AG04450 (cell line): Measurements from ENCODE around the gene LSM3. TPM values are rescaled to one million over a fixed set of nuclear protein-coding genes. Genes with fewer than 3 reads are reported as not detected.
"Not testable (repeated sequence)": the region's sequence is repeated elsewhere in the genome, so short reads cannot be mapped to it uniquely, and the experiment has no call there.

Experiments used
- CTCF ChIA-PET: fragments of 300-600, 350-600 bp; formaldehyde crosslinking; extraction: SDS; loops from one replicate; lab custom pipeline; 2022; ENCODE audit warnings: antibody characterized with exemption, inconsistent platforms; lab: Charles Lee
- POLR2A ChIA-PET: fragments of 350-600 bp; formaldehyde crosslinking; extraction: SDS; loops from one replicate; lab custom pipeline; 2021; ENCODE audit warnings: antibody characterized with exemption, inconsistent platforms; lab: Yijun Ruan, JAX
- DNase-seq: peaks from one replicate; pipeline ENCODE4 v3.0.0-alpha.2; 2011; ENCODE audit warnings: low read depth, low spot score
- H3K27ac ChIP-seq: one replicate; pipeline ENCODE4 v1.5.1; 2012; ENCODE audit warnings: low read depth, low read length, control low read depth
- H3K27me3 ChIP-seq: one replicate; pipeline ENCODE4 v1.6.0; 2012; ENCODE audit warnings: low read length; ENCODE audit not compliant: control insufficient read depth, insufficient read depth
- H3K4me3 ChIP-seq: 2 replicates; pipeline ENCODE4 v1.5.1; 2011; ENCODE audit warnings: mild to moderate bottlenecking, low read depth, low read length, control low read depth
- H3K9me3 ChIP-seq: 2 replicates; pipeline ENCODE4 v1.5.1; 2012; ENCODE audit warnings: low read length; ENCODE audit not compliant: control insufficient read depth, insufficient read depth
- polyA plus RNA-seq: library from polyadenylated mRNA; depleted of rRNA; stranded (reverse); fragments of >200 nt; gene quantifications from 2 replicates; pipeline ENCODE4 v1.2.3, GENCODE V29; 2011
- TF ChIP-seq, protein P1 (sequence below): IDR thresholded peaks from 2 replicates; pipeline ENCODE4 v1.5.1; 2011; ENCODE audit warnings: low read depth, low read length, control low read depth, inconsistent platforms

Gene LSM3
- polyA plus RNA-seq, 1 experiment, result 11.9 TPM

DNA sequence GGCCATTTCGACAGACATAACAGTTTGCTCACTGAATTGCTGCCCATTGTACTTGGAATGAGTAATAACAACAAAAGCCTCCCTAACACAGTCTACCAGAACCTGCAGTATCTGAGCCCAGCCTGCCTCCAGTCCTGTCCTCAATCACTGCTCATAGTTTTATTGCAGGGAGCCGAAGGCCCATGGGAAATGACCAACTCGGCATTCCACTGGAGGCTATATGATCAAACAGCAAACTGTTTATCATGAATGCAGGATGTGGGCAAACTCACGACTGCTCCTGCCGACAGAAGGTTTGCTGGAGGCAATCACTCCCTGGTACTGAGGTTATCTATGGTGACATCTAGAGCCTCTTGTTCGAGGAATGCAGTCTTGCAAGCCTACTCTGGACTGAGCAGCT is 46.3 kb downstream of the LSM3 start:
- CTCF ChIA-PET, result interaction anchor here (0.7 to 1.1 kb wide), 2 partner anchors 175 to 284 kb away, joined by 3 to 4 read pairs; no protein-coding TSS in a partner anchor
- no peak overlapping the region for H3K27ac ChIP-seq
- H3K4me3 ChIP-seq, result no peak overlapping the region
- H3K9me3 ChIP-seq, result no peaks in the 10 kb centered on the region
- no peak for DNase-seq
- POLR2A ChIA-PET, result no interaction called here
- H3K27me3 ChIP-seq, result no peaks in the 10 kb centered on the region
- TF ChIP-seq, protein P1, sequence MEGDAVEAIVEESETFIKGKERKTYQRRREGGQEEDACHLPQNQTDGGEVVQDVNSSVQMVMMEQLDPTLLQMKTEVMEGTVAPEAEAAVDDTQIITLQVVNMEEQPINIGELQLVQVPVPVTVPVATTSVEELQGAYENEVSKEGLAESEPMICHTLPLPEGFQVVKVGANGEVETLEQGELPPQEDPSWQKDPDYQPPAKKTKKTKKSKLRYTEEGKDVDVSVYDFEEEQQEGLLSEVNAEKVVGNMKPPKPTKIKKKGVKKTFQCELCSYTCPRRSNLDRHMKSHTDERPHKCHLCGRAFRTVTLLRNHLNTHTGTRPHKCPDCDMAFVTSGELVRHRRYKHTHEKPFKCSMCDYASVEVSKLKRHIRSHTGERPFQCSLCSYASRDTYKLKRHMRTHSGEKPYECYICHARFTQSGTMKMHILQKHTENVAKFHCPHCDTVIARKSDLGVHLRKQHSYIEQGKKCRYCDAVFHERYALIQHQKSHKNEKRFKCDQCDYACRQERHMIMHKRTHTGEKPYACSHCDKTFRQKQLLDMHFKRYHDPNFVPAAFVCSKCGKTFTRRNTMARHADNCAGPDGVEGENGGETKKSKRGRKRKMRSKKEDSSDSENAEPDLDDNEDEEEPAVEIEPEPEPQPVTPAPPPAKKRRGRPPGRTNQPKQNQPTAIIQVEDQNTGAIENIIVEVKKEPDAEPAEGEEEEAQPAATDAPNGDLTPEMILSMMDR, result no peak

DNA sequence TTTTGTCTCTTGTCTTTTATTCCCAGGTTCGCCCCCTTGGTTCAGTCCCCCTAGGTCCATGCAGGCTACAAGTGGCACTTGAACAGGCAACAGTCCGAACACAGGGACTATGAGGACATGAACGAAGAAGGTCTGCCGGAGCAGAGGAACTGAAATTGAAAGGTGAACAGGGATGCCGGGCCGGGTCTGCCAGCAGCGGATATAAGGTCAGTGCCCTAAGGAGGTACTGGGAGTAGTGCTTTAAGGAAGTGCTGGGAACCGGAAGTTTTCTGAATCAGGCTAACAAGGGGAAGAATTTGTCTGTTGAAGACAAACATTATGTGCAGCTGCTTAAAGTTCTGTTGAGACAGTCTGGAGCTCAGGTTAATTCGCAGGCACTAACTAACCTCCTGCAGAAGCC is 46.8 kb downstream of the LSM3 start:
- H3K9me3 ChIP-seq, result no peaks in the 10 kb centered on the region
- TF ChIP-seq, protein P1, result no peak
- no peak for DNase-seq
- no peak overlapping the region for H3K27ac ChIP-seq
- no peak overlapping the region for H3K4me3 ChIP-seq
- no peaks in the 10 kb centered on the region for H3K27me3 ChIP-seq
- CTCF ChIA-PET, result interaction anchor here (0.7 to 1.8 kb wide), 3 partner anchors 22 to 284 kb away, joined by 3 to 6 read pairs (median 4); no protein-coding TSS in a partner anchor
- POLR2A ChIA-PET, result no interaction called here

DNA sequence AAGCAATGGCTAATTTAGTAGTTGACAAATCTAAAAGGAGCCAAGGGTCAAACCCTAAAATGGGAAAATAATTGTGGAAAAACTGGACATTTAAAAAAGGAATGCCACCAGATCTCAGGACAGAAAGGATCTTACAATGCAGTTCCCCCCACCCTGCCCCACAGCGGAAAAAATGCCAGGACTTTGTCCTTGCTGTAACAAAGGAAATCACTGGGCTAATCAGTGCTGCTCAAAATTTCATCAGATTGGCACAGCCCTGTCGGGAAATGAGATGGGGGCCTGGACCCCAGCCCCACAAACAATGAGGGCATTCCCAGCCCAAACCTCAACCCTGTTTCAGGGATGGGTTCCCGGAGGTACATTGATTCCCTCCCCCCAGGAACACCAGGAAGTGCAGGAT is 47.7 kb downstream of the LSM3 start:
- H3K27me3 ChIP-seq, POLR2A ChIA-PET, H3K4me3 ChIP-seq, H3K27ac ChIP-seq, H3K9me3 ChIP-seq, DNase-seq: not testable (repeated sequence)
- CTCF ChIA-PET, result interaction anchor here (1.8 kb wide), 1 partner anchor 23 kb away, joined by 6 read pairs; no protein-coding TSS in a partner anchor

DNA sequence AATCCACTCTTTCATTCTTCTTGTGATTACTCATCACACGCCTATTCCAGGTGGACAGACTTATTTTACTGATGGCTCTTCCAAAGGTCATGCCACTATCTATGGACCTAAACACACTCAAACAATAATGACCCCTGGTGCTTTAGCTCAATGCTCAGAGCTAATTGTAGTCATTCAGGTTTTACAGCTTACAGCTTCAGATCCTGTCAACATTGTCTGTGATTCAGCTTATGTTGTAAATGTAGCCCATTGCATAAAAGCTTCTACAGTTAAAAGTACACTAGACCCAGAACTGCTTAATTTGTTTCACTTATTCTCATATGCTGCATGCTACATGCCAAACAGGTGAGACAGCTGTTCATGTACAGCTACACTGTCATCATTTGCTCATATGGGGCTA is 49.2 kb downstream of the LSM3 start:
- H3K9me3 ChIP-seq, result no peaks in the 10 kb centered on the region
- no peak for DNase-seq
- H3K27ac ChIP-seq, result no peak overlapping the region
- TF ChIP-seq, protein P1, result no peak
- CTCF ChIA-PET, result interaction anchor here (6.2 kb wide), 1 partner anchor 24 kb away, joined by 42 read pairs; no protein-coding TSS in a partner anchor
- POLR2A ChIA-PET, result interaction anchor here (1.0 kb wide), 1 partner anchor 24 kb away, joined by 3 read pairs; no protein-coding TSS in a partner anchor
- H3K27me3 ChIP-seq, result no peaks in the 10 kb centered on the region
- no peak overlapping the region for H3K4me3 ChIP-seq

DNA sequence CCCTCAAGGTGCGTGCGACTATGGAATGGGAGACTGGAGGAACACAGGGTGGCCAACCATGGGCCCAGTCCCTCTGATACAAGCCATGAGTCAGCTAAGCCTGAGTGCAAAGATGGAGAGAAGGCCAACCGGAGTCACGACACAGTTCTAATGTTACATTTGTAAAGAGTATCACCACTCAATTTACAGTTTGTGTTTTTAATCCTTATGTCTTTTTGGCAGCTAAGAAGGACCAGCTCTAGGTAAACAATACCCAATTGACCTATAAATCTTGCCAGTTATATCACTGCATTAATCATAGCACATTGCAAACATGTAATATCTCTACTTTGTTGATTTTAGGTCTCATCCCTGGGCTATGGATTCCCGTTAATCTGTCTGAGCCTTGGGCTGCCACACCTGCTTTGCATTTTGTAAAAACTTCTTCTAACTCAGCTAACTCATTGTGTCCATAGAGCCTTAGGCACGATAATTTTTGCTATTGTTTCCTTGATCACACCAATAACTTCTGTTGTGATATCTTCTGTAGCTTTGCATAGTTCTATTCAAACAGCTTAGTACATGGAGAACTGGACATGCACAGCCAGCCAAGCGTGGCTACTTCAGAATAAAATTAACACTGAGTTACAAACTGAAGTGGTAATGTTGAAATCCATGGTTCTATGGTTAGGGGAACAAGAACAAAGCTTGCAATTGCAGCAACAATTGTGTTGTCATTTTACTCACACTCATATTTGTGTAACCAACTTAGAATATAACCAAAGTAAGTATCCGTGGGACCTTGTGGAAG is 50.3 kb downstream of the LSM3 start:
- ChIA-PET POLR2A (no interaction called here), CTCF (interaction anchor here (1.3 to 6.2 kb wide), 2 partner anchors 25 to 33 kb away, joined by 4 to 42 read pairs; no protein-coding TSS in a partner anchor)
- H3K27ac ChIP-seq, result no peak overlapping the region

DNA sequence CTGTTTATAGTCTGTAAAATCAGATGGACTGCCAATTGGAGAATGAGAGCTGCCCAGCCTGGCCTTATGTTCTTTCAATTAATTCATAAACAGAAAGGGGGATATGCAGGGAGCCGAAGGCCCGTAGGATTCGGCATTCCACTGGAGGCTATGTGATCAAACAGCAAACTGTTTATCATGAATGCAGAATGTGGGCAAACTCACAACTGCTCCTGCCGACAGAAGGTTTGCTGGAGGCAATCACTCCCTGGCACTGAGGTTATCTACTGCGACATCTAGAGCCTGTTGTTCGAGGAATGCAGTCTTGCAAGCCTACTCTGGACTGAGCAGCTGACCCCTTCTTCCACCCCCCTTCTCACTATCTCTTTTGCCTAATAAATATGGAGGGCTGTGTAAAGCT is 51.1 kb downstream of the LSM3 start:
- H3K4me3 ChIP-seq, H3K27ac ChIP-seq, H3K9me3 ChIP-seq, H3K27me3 ChIP-seq, POLR2A ChIA-PET, DNase-seq: not testable (repeated sequence)
- CTCF ChIA-PET, result interaction anchor here (1.3 to 6.2 kb wide), 2 partner anchors 26 to 32 kb away, joined by 4 to 42 read pairs; no protein-coding TSS in a partner anchor

More for the DNA sequence above, 50.3 kb downstream of the LSM3 start:
- Histone ChIP-seq H3K4me3 (no peak overlapping the region), H3K27me3 (no peaks in the 10 kb centered on the region), H3K9me3 (peaks cover 2% of the 10 kb centered on the region; the same call in 1 of the 2 replicates)
- no peak for DNase-seq
- TF ChIP-seq, protein P1, result no peak
